HG02642 (cell line): ENCODE measurements around the gene RNF114.
"Not testable (repeated sequence)": the region's sequence is repeated elsewhere in the genome, so short reads cannot be mapped to it uniquely, and the experiment has no call there.

Experiments
- ATAC-seq: cut with Tn5 transposase; IDR thresholded peaks from one replicate; pipeline ENCODE4 v1.9.1; 2021; ENCODE audit warnings: mild to moderate bottlenecking; ENCODE audit not compliant: unreplicated experiment, poor library complexity

Gene RNF114

DNA sequence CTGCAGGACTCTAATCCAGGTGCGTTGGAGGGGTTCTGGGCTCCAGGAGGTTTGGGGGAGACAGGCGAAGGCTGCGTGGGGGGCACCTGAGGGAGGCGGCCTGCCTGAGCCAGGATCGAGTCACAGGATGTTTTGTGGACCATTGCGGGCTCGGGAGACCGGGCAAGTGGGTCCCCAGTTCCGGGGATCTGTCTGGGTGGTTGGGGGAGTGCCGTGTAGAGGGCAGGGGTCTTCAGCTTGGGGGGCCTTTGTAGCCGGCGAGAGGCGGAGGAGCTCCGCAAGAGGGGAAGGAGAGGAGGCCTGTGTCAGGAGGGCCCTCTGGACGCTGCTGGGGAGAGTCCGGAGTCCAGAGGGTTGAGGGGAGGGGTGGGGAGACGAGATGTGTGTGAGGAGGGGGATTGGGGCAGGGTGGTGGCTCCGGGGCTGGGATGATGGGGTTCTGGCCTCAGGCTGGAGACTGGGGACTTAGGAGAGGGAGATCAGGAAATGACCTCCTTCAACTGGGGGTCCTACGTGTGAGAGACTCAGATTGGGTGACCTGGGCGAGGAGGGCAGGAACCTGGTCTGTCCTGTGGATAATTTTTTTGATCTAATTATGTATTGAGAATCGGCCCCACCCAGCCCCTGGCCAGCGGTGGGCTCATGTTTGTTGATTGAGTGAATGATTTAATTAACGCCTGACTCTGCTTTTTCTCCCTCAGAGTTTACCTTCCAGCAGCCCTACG is 47.1 kb downstream of the RNF114 start:
- ATAC-seq, result no peak

DNA sequence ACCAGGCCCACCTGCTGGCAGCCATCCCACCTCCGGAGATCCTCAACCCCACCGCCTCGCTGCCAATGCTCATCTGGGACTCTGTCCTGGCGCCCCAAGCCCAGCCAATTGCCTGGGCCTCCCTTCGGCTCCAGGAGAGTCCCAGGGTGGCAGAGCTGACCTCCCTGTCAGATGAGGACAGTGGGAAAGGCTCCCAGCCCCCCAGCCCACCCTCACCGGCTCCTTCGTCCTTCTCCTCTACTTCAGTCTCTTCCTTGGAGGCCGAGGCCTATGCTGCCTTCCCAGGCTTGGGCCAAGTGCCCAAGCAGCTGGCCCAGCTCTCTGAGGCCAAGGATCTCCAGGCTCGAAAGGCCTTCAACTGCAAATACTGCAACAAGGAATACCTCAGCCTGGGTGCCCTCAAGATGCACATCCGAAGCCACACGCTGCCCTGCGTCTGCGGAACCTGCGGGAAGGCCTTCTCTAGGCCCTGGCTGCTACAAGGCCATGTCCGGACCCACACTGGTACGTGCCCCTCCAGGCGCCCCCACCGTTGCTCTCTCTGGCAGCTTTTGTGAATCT is 47.7 kb downstream of the RNF114 start:
- ATAC-seq, result no peak

DNA sequence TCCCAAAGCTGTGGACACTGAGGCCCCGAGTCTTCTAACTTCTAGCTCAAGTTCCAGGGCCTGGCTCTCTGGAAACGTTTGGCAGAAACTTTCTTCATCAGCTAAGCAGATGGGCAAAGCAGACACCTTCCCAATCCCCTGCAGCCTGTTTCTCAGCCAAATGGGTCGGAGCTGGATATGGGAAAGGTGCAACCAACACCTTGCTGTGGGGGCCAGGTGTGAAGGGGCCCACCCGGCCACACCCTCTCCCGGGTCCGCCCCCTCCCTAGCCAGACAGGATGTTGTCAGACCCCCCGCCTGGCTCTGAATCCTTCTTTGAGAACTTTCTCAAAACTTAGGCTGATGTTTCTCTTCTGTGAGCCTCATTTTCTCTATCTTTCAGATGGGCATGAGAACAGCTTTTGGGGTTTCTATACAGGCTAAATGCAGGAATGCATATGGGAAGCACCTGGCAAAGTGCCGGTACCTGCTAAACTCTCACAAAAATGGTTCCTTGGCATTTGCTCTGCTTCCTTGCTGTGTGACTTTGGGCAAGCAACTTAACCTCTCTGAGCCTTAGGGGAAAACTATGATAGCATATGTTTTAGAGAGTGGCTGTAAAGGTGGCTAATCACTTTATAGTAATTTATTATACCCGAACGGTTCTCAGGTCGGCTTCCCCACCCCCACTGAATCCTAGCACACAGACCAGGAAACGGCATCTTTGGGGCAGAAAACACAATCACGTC is 48.4 kb downstream of the RNF114 start:
- ATAC-seq, result no peak

DNA sequence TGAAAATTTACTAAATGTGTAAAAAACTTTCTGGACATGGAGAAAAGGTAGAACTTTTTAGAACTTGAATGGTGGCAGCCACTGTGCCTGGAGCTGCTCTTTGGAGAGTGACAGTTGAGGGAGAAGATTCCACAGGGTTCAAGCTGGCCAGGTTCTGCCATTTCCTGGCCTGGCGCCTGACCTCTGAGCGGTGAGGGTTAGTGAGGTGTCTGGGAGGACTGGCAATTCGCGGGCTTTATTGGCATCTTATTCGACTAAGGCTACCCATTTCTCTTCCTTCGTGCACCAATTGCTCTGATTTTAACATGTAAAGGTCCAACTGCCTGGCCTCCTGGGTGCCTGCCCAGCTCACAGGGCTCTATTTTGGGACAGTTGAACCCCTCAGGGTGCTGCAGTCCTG is 49.0 kb downstream of the RNF114 start:
- ATAC-seq, result no peak

DNA sequence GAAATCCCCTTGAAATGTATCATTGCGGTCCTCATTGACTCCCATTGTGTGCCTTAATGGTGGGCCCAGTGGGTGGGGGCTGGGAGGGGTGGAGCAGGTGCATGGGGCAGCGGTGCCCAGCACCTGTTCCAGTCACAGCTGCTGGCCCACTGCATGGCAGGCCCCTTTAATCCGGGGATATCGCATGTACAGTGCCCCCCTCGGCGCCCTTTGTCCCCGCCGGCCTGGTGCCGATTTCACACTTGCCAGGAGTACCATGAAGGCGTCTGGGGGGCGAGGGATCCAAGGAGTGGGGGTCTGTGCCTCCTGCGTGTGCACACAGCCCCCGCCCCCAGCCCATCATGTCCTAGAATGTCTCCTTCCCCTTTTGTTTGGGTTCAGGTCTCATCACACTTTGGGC is 49.4 kb downstream of the RNF114 start:
- ATAC-seq, result no peak

DNA sequence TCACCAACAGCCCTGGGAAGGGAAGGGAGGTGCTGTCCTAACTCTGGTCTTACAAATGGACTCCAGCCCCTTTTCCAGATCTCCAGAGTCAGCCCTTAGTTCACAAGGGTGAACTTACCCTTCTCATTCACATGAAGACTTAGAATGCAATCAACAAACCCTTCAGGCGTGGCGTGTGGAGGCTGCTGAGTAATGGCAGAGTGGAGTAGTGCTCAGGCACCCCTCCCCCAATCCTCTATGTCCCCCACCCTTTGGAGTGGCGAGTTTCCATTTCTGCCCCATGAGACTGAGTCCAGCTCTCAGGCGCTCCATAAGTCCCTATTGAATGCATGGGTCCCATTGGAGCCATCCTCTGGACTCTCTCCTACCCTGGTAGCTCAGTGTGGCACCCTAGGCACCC is 49.9 kb downstream of the RNF114 start:
- no peak for ATAC-seq

DNA sequence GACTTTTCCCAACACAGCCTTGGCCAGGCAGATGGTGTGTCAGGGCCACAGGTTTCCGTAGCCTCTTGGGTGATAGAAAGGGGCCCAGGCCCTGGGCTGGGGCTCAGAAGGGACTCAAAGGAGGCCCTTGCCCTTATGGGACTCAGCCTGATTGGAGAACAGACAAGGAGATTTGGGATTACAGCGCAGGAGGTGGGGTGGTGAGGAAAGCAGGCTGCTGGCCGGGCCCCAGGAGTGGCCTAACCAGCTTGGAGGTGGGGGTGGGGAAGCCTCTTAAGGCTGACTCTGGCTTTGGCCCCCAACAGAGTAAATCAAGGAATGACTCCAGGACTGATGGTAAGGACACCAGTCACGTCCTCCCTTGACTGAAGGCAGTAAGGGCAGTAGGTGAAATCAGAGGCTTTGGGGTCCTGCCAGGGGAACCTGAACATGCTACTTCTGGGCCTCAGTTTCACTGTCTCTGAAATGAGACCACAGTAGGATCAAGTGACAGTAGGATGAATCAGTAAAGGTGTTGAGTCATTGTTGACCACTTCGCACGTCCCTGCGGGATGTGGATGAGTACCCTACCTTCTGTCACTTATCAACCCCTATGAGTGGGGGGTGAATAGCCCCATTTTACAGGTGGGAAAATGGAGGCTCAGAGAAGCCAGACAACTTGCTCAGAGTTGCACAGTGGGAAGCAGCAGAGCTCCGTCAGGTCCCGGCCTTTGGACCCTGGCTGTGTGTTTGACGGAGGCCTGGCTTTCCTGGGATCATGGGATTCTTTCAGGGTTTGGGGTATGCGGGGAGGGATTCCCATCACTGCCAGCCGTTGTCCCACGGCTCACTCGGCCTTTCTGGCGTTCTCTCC is 51.0 kb downstream of the RNF114 start:
- ATAC-seq, result no peak

DNA sequence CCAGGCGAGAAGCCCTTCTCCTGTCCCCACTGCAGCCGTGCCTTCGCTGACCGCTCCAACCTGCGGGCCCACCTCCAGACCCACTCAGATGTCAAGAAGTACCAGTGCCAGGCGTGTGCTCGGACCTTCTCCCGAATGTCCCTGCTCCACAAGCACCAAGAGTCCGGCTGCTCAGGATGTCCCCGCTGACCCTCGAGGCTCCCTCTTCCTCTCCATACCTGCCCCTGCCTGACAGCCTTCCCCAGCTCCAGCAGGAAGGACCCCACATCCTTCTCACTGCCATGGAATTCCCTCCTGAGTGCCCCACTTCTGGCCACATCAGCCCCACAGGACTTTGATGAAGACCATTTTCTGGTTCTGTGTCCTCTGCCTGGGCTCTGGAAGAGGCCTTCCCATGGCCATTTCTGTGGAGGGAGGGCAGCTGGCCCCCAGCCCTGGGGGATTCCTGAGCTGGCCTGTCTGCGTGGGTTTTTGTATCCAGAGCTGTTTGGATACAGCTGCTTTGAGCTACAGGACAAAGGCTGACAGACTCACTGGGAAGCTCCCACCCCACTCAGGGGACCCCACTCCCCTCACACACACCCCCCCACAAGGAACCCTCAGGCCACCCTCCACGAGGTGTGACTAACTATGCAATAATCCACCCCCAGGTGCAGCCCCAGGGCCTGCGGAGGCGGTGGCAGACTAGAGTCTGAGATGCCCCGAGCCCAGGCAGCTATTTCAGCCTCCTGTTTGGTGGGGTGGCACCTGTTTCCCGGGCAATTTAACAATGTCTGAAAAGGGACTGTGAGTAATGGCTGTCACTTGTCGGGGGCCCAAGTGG is 51.9 kb downstream of the RNF114 start:
- no peak for ATAC-seq

DNA sequence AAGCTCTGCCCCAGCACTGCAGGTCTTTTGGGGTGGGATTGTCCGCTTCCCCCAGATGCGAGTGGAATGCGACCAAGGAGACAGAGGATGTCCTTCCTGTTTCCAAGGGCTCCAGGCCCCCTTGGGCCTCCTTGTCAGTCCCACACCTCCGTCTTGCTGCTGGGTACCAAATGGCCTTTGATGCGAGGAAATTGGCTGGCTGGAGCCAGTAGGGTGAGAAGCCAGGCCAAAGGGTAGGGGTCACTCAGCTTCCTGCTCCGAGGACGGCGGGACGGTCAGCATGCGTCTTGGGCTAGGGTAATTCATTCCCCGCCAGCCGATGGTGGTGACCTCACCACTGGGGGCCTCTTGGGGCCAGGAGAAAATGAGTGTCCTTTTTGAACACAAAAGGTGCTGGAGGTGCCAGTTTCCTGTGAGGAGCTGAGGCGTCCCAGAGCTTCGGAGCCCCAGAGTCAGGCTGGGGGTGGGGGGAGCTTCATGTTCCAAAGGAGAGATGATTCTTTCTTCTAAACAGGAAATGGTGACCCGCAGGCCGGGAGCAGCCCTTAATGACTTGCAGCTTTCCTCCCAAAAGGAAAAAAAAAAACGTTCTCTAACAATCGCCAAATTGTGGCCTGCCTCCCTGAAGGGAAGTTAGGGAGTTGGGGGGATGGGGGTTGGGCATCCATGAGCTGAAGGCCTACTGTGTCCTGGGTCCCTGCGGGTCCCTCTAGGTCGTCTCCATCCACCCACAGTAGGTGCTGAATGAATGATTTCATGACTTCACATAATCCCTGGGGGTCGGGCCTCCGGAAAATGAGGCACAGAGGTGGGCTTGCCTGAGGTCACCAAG is 53.3 kb downstream of the RNF114 start:
- no peak for ATAC-seq

DNA sequence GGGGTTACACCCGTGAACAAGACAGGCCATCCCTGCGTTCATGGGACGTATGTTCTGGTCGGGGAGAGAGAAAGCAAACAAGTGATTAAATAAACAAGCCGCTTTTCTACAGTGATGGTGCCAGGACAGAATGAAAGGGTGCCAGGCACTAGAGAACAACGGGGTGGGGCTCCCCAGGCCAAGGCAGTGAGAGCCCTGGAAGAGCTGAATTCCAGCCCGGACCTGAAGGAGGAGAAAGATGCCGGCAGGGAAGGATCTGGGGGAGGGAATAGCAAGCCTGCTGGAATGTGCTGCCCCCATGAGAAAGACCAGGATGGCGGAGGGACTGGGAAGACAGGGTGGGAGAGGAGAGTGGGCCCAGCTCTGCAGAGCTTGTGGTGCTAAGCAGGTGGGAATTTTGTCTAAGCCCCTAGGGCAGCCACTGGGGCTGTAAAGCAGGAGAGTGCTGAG is 54.1 kb downstream of the RNF114 start:
- no peak for ATAC-seq

DNA sequence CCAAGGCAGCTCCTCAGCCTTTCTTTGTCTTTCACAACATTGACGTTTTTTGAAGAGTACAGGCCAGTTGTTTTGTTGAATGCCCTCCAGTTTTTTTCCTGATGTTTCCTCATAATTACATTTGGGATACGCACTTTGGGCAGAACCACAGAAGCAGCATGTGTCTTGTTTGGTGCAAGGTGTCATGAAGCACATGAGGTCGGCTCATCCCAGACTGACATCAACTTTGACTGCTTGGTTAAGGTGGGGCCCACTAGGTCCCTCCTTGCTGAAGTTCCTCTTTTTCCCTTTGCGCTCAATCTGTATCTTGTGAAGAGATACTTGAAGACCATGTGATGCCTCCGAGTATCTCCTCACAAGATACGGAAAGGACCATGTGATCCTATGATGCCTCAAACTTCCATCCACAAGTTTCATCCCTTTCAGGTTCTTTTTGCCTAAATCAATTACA is 57.1 kb downstream of the RNF114 start:
- ATAC-seq, result no peak

DNA sequence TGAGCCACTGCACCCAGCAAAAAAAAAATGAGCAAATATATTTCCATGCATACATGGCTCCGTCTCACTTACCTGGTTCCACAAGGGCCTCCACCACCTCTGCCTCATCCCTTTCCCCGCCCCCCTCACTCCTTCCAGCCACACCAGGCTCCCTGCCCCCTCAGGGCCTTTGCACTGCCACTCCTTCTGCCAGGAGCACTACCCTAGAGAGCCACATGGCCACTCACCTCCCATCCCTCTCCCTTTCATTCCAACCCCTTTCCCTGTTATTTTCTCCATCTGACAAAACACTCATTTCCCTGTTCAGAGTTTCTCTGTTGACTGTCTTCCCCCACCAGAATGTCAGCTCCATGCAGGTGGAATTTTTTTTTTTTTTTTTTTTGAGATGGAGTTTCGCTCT is 59.4 kb downstream of the RNF114 start:
- ATAC-seq, result no peak

DNA sequence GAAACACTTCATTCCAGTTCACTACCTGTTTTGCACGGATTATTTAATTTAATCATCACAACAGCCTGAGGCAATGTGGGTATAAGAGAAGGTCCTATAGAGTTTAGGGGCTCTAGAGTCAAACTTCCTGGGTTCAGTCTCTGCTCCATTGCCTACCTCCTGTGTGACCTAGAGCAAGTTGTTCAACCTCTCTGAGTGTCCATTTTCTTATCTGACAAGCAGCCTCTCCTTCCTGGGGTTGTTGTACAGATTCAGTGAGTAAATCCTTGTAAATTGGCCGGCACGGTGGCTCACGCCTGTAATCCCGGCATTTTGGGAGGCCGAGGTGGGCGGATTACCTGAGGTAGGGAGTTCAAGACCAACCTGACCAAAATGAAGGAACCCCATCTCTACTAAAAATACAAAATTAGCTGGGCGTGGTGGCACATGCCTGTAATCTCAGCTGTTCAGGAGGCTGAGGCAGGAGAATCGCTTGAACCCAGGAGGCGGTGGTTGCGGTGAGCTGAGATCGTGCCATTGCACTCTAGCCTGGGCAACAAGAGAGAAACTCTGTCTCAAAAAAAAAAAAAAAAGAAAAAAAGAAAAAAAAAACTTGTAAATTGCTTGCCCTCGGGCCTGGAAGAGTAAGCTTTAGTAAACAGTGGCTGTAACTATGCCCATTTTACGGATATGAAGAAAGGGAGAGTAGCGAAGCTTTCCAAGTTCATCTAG is 62.4 kb downstream of the RNF114 start:
- not testable (repeated sequence) for ATAC-seq

DNA sequence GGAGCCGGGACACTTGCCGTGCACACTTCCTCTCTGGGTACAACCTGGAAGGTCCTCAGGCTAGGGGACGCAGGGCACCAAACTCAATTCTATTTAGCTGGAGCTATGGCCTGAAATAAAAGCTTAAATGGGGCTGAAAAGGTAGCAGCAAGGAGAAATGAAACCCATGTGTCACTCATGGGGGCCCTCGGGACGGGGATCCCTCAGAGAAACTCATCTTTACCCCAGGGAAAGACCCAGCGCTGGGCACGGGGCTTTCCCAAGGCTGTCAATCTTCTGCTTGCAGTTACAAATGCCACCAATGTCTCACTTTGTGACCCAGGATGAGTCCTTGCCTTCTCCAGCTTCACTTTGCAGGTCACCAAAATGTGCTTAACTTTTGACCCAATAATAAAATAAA is 63.1 kb downstream of the RNF114 start:
- peak; percentile 72 for ATAC-seq

DNA sequence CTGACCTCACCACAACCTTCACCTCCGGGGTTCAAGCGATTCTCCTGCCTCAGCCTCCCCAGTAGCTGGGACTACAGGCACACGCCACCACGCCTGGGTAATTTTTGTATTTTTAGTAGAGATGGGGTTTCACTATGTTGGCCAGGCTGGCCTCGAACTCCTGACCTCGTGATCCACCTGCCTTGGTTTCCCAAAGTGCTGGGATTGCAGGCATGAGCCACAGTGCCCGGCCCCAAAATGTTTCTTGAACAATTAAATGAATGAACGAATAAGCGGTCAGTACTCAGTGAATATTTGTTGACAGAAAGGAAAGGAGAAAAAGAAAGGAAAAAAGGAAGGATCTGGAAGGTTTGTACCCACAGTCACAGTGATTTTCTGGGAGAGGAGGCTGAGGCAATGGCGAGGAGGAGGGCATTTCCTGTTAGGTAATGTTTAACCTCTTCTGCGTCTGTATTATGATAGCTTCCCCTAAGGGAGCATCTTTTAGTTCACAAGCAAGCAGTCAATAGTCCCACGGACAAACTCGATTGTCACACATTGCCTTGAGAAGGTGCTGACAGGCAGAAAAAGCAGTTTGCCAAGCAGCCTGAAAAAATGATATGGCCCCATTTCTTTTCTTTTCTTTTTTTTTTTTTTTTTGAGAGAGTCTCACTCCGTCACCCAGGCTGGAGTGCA is 64.5 kb downstream of the RNF114 start:
- not testable (repeated sequence) for ATAC-seq

DNA sequence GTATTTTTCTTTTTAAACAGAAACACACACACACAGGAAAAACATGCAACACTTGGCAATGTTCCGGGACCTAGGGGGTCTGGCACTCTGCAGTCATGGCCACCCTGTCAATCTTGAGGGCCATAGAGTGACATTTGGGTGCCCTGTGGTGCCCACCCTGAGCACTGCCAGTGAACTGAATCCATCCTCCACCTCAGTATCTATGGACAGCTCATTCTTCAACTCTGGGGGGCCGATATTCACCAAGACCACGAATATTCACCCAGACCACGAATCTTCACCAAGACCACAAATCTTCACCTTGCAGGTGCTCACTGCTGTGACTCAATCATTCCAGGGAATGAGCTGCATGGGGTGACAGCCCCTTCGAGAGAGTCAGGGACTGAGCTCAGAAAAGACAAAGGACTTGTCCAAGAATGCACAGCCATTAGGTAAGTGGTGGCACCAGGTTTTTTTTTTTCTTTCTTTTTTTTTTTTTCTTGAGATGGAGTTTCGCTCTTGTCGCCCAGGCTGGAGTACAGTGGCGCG is 65.7 kb downstream of the RNF114 start:
- ATAC-seq, result no peak

DNA sequence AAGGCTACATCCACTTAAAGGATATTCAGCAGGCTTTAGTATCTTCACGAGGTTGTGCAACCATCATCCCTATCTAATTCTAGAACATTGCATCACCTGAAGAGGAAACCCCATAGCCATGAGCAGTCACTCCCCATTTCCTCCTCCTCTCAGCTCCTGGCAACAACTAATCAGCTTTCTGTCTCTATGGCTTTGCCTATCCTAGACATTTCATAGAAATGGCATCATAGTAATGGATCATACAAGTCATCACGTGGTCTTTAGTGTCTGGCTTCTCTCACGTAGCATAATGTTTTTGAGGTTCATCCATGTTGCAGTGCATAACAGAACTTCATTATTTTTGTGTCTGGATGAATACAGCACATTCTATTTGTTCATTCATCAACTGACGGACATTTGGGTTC is 67.1 kb downstream of the RNF114 start:
- ATAC-seq, result no peak
